PFSK-1 (cell line): ENCODE results near the gene ECD.

Source experiments
- FOXP2 ChIP-seq: optimal IDR thresholded peaks from 2 replicates; pipeline ENCODE3; 2011; ENCODE audit warnings: borderline replicate concordance, control low read depth, inconsistent platforms; ENCODE audit not compliant: insufficient read depth; ENCODE audit errors: extremely low read length, extremely low read depth
- POLR2AphosphoS5 ChIP-seq: IDR thresholded peaks from 2 replicates; pipeline ENCODE4 v1.6.1; 2012; ENCODE audit warnings: low read depth, mild to moderate bottlenecking, control low read depth, low read length, moderate library complexity
- REST ChIP-seq, 2 experiments: IDR thresholded peaks; 2 replicates each; pipeline versions ENCODE4 v1.6.1 to v1.8.0; 2011 to 2012; ENCODE audit warnings: low read depth in 2 of 2, low read length in 2 of 2, control low read depth in 1 of 2, inconsistent platforms in 1 of 2, mild to moderate bottlenecking in 1 of 2, moderate library complexity in 1 of 2; ENCODE audit not compliant: insufficient read depth in 1 of 2
- SIN3A ChIP-seq: IDR thresholded peaks from 2 replicates; pipeline ENCODE4 v1.6.1; 2012; ENCODE audit warnings: mild to moderate bottlenecking, low read length, moderate library complexity, borderline replicate concordance; ENCODE audit not compliant: insufficient read depth
- TAF1 ChIP-seq: IDR thresholded peaks from 2 replicates; pipeline ENCODE4 v1.6.1; 2012; ENCODE audit warnings: low read length, control low read depth, borderline replicate concordance; ENCODE audit not compliant: insufficient read depth

GRCh38 chr10:73209705-73210104 lies 41.9 kb upstream of the ECD start:
- TF ChIP-seq POLR2AphosphoS5 (no peak), TAF1 (no peak), REST (IDR thresholded peaks at IDR 0.05; ENCODE audit: insufficient read depth in 1 of 2, low read depth in 2 of 2, low read length in 2 of 2) (no peak), SIN3A (no peak), FOXP2 (no peak)
